K562 (cell line): ENCODE measurements around the gene PCLAF. TPM values are rescaled to one million over a fixed set of nuclear protein-coding genes. Genes with fewer than 3 reads are reported as not detected.

ENCODE experiments used
- ARID2 ChIP-seq: fragments of 450-650 bp; IDR thresholded peaks from 2 replicates; pipeline ENCODE4 v1.6.1; 2017; ENCODE audit warnings: antibody characterized with exemption, mild to moderate bottlenecking
- GATAD2B ChIP-seq: fragments of 450-650 bp; IDR thresholded peaks from 2 replicates; pipeline ENCODE4 v1.6.1; 2017; ENCODE audit warnings: mild to moderate bottlenecking, borderline replicate concordance
- MLX ChIP-seq, 2 experiments: fragments of 450-650 bp in 1 of 2; sonication (generic) in 1 of 2; formaldehyde crosslinking; conservative IDR thresholded peaks; 2 replicates each; pipeline versions ENCODE4 v1.4.0 to v1.8.1; 2020 to 2022; ENCODE audit warnings: mild to moderate bottlenecking in 1 of 2, missing genetic modification reagents in 1 of 2
- NFATC3 ChIP-seq: fragments of 450-650 bp; IDR thresholded peaks from 2 replicates; pipeline ENCODE4 v1.6.1; 2017; ENCODE audit warnings: mild to moderate bottlenecking
- NFIC ChIP-seq: fragments of 450-650 bp; IDR thresholded peaks from 2 replicates; pipeline ENCODE4 v1.6.1; 2017; ENCODE audit warnings: mild to moderate bottlenecking, inconsistent platforms
- SMARCA5 ChIP-seq: fragments of 450-650 bp; IDR thresholded peaks from 2 replicates; pipeline ENCODE4 v1.6.1; 2016
- ZC3H4 ChIP-seq: sonication (generic); formaldehyde crosslinking; IDR thresholded peaks from 2 replicates; pipeline ENCODE4 v1.9.0; 2021; ENCODE audit warnings: missing genetic modification reagents, borderline replicate concordance
- ZNF174 ChIP-seq: fragments of 250-450 bp; sonication (Bioruptor Pico); IDR thresholded peaks from 2 replicates; pipeline ENCODE4 v1.4.0; 2020; ENCODE audit warnings: mild to moderate bottlenecking
- ZNF23 ChIP-seq: fragments of 250-450 bp; sonication (Bioruptor Pico); IDR thresholded peaks from 2 replicates; pipeline ENCODE4 v1.4.0; 2020; ENCODE audit warnings: mild to moderate bottlenecking
- ZNF232 ChIP-seq: sonication (generic); formaldehyde crosslinking; IDR thresholded peaks from 2 replicates; pipeline ENCODE4 v1.8.0; 2022; ENCODE audit warnings: mild to moderate bottlenecking, missing genetic modification reagents
- ZNF395 ChIP-seq: fragments of 200-800 bp; sonication (Bioruptor generic); IDR thresholded peaks from 2 replicates; pipeline ENCODE4 v1.6.1; 2017; ENCODE audit warnings: missing genetic modification characterization, missing compliant biosample characterization
- ZNF766 ChIP-seq: fragments of 200-800 bp; sonication (Bioruptor generic); conservative IDR thresholded peaks from 2 replicates; pipeline ENCODE4 v1.6.1; 2016; ENCODE audit warnings: missing genetic modification characterization, missing compliant biosample characterization
- polyA plus RNA-seq, 8 experiments: library from polyadenylated mRNA; depleted of rRNA in 4 of 8; stranded (reverse) in 5 of 8; unstranded in 3 of 8; fragments of >200 nt; fragmentation: Nextera tagmentation in 2 of 8; fragmentation: Illumina TruSeq in 1 of 8; extraction: Ambion mirVana in 2 of 8; extraction: Trizol in 1 of 8; gene quantifications; 2 replicates each; pipeline versions ENCODE4 v1.2.1 to v1.2.3, GENCODE V29; 2011 to 2014; ENCODE audit warnings: inconsistent platforms in 1 of 8, missing spikeins in 1 of 8
- total RNA-seq, 7 experiments: library from RNA; depleted of rRNA in 6 of 7; stranded (reverse); fragments of >200 nt in 6 of 7; fragmentation: Illumina TruSeq in 2 of 7; extraction: Trizol in 2 of 7; gene quantifications; 2 replicates each; pipeline versions ENCODE4 v1.2.1 to v1.2.3, GENCODE V29; 2011 to 2021; ENCODE audit warnings: low replicate concordance in 1 of 7
- TF ChIP-seq, protein P1 (sequence below): sonication (generic); formaldehyde crosslinking; IDR thresholded peaks from 2 replicates; pipeline ENCODE4 v1.8.1; 2023; ENCODE audit warnings: mild to moderate bottlenecking, missing genetic modification reagents
- TF ChIP-seq, protein P2 (sequence below): fragments of 250-450 bp; sonication (Bioruptor Pico); IDR thresholded peaks from 2 replicates; pipeline ENCODE4 v1.4.0; 2020

Gene PCLAF
- total and polyA plus RNA-seq, 9 of the 15 experiments (the other 6 are each of a cell fraction or from before 2014, with no cell fraction given) = 112 to 881 (median 360) TPM

DNA sequence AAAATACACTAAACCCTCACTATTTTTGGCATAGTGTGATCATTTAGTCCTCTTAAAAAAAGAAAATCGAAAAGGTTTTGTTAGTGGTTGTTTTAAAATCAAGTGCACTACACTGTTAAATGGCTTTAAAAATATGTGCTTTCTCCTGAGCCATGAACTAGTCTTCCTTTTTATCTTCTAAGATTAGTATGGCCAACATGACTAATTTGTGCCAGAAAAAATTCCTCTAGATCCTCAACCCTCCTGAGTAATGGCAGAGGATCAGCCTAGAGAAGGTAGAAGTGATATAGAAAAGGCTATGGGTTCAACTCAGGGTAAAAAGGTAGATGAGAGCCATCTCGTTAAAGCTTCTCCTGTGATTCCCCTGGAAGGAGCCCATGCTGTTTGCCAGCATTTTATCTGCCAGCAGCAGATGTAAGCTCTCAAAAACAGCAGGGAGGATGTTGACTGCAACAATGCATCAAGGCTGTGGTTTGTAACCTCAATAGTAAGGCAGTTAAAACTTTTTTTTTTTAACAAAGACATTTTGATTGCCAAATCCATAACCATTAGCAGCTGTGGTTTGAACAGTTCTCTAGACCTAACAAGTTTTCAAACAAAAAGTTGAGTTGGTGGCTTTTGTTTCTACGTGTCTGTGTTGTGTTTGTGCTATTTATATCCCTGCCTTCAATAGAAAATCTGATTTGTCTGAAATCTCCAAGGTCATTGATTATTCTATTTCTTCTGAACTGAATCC, 48.9 kb upstream of the PCLAF start (continued):
- TF ChIP-seq ZNF174 (CRISPR knock-in tag) = no peak
- TF ChIP-seq ZNF232 (CRISPR knock-in tag) = no peak
- TF ChIP-seq ZNF766 (CRISPR knock-in tag) = 0 out of 2 replicates have a peak, but pooled peaks have one; percentile 47
- TF ChIP-seq NFATC3 = no peak
- no peak for TF ChIP-seq ARID2
- no peak for TF ChIP-seq ZC3H4 (CRISPR knock-in tag)
- TF ChIP-seq NFIC = peak; percentile 66
- no peak for TF ChIP-seq SMARCA5
- TF ChIP-seq, protein P1, sequence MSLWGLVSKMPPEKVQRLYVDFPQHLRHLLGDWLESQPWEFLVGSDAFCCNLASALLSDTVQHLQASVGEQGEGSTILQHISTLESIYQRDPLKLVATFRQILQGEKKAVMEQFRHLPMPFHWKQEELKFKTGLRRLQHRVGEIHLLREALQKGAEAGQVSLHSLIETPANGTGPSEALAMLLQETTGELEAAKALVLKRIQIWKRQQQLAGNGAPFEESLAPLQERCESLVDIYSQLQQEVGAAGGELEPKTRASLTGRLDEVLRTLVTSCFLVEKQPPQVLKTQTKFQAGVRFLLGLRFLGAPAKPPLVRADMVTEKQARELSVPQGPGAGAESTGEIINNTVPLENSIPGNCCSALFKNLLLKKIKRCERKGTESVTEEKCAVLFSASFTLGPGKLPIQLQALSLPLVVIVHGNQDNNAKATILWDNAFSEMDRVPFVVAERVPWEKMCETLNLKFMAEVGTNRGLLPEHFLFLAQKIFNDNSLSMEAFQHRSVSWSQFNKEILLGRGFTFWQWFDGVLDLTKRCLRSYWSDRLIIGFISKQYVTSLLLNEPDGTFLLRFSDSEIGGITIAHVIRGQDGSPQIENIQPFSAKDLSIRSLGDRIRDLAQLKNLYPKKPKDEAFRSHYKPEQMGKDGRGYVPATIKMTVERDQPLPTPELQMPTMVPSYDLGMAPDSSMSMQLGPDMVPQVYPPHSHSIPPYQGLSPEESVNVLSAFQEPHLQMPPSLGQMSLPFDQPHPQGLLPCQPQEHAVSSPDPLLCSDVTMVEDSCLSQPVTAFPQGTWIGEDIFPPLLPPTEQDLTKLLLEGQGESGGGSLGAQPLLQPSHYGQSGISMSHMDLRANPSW (CRISPR knock-in tag) = no peak
- no peak; the same call in 1 of the 2 replicates for TF ChIP-seq ZNF395
- TF ChIP-seq, protein P2, sequence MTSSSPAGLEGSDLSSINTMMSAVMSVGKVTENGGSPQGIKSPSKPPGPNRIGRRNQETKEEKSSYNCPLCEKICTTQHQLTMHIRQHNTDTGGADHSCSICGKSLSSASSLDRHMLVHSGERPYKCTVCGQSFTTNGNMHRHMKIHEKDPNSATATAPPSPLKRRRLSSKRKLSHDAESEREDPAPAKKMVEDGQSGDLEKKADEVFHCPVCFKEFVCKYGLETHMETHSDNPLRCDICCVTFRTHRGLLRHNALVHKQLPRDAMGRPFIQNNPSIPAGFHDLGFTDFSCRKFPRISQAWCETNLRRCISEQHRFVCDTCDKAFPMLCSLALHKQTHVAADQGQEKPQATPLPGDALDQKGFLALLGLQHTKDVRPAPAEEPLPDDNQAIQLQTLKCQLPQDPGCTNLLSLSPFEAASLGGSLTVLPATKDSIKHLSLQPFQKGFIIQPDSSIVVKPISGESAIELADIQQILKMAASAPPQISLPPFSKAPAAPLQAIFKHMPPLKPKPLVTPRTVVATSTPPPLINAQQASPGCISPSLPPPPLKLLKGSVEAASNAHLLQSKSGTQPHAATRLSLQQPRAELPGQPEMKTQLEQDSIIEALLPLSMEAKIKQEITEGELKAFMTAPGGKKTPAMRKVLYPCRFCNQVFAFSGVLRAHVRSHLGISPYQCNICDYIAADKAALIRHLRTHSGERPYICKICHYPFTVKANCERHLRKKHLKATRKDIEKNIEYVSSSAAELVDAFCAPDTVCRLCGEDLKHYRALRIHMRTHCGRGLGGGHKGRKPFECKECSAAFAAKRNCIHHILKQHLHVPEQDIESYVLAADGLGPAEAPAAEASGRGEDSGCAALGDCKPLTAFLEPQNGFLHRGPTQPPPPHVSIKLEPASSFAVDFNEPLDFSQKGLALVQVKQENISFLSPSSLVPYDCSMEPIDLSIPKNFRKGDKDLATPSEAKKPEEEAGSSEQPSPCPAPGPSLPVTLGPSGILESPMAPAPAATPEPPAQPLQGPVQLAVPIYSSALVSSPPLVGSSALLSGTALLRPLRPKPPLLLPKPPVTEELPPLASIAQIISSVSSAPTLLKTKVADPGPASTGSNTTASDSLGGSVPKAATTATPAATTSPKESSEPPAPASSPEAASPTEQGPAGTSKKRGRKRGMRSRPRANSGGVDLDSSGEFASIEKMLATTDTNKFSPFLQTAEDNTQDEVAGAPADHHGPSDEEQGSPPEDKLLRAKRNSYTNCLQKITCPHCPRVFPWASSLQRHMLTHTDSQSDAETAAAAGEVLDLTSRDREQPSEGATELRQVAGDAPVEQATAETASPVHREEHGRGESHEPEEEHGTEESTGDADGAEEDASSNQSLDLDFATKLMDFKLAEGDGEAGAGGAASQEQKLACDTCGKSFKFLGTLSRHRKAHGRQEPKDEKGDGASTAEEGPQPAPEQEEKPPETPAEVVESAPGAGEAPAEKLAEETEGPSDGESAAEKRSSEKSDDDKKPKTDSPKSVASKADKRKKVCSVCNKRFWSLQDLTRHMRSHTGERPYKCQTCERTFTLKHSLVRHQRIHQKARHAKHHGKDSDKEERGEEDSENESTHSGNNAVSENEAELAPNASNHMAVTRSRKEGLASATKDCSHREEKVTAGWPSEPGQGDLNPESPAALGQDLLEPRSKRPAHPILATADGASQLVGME (CRISPR knock-in tag) = no peak
- TF ChIP-seq GATAD2B = no peak
- no peak for TF ChIP-seq MLX (CRISPR knock-in tag; conservative IDR thresholded peaks at IDR 0.05)
- no peak for TF ChIP-seq ZNF23
